Effector CD4-positive, alpha-beta T cell (primary cell): ENCODE data around the gene PCDHA11. TPM values are rescaled to one million over a fixed set of nuclear protein-coding genes. Genes with fewer than 3 reads are reported as not detected.
"Not testable (repeated sequence)": the region's sequence is repeated elsewhere in the genome, so short reads cannot be mapped to it uniquely, and the experiment has no call there.

ENCODE experiments used
- DNase-seq: peaks from one replicate; pipeline ENCODE4 v3.0.0-alpha.2; 2020
- total RNA-seq: gene quantifications from one replicate; lab custom pipeline; 2026; lab: John Stamatoyannopoulos, UW

The PCDHA11 gene, protein sequence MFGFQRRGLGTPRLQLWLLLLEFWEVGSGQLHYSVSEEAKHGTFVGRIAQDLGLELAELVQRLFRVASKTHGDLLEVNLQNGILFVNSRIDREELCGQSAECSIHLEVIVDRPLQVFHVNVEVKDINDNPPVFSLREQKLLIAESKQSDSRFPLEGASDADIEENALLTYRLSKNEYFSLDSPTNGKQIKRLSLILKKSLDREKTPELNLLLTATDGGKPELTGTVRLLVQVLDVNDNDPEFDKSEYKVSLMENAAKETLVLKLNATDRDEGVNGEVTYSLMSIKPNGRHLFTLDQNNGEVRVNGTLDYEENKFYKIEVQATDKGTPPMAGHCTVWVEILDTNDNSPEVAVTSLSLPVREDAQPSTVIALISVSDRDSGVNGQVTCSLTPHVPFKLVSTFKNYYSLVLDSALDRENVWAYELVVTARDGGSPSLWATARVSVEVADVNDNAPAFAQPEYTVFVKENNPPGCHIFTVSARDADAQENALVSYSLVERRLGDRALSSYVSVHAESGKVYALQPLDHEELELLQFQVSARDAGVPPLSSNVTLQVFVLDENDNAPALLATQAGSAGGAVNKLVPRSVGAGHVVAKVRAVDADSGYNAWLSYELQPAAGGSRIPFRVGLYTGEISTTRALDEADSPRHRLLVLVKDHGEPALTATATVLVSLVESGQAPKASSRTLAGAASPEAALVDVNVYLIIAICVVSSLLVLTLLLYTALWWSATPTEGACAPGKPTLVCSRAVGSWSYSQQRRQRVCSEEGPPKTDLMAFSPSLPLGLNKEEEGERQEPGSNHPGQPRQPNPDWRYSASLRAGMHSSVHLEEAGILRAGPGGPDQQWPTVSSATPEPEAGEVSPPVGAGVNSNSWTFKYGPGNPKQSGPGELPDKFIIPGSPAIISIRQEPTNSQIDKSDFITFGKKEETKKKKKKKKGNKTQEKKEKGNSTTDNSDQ
- total RNA-seq = not detected

DNA sequence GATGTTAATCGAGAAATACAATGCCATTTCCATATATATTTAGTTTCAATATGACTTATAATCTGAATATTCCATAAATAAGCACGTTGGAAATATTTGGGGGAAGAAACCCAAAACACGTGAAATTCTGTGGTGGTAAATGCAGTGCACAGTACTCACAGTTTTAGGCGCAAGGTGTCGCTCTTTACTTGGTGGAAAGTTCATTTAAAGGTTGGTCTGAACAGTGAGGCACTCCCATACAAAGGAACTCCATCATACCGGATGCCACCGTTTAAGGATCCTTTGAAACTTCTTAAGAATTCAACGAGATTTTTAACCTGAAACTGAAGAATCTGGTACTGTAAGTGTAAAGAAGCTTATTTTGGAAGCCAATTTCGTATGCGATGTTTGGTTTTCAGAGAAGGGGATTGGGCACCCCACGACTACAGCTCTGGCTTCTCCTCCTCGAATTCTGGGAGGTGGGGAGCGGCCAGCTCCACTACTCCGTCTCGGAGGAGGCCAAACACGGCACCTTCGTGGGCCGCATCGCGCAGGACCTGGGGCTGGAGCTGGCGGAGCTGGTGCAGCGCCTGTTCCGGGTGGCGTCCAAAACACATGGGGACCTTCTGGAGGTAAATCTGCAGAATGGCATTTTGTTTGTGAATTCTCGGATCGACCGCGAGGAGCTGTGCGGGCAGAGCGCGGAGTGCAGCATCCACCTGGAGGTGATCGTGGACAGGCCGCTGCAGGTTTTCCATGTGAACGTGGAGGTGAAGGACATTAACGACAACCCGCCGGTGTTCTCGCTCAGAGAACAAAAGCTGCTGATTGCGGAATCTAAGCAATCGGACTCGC lies at the start of gene PCDHA11:
TSS of gene PCDHA11 (plus strand) at position 237 of the 834 bp plus-strand sequence. CDS start at position 384, 147 bp downstream.
- DNase-seq = no peak

DNA sequence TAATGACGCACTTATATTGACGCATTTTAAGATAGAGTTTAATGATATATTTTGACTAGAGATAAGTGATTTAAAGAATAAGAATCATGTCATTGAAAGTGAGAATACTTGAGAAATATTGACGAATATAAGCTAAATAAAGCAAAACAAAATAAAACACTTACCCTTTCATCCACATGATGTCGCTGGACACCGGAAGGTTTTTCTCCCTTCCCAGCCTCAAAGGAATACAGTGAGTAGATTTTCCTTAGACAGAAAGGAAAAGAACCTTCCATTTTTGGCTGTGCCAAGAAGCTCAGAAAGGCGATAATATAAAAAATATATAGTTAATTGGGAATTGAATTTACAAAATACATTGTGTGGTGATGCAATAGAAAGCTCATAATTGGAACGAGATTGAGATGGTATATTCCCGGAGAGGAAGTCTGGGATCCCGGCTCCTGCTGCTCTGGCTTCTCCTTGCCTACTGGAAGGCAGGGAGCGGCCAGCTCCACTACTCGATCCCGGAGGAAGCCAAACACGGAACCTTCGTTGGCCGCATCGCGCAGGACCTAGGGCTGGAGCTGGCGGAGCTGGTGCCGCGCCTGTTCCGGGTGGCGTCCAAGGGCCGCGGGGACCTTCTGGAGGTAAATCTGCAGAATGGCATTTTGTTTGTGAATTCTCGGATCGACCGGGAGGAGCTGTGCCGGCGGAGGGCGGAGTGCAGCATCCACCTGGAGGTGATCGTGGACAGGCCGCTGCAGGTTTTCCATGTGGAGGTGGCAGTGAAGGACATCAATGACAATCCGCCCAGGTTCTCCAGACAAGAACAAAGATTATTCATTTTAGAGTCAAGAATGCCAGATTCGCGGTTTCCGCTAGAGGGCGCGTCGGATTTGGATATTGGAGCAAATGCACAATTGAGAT lies 47.1 kb upstream of the PCDHA11 start, which contains the start of gene PCDHA5:
TSS of gene PCDHA5 (plus strand) at position 239 of the 906 bp plus-strand sequence.
- no peak for DNase-seq

GRCh38 chr5:140822281-140822629 lies 46.5 kb upstream of the PCDHA11 start:
- DNase-seq = no peak

GRCh38 chr5:140822969-140823368 lies 45.8 kb upstream of the PCDHA11 start:
- not testable (repeated sequence) for DNase-seq

- DNase-seq = no peak
Measured at GRCh38 chr5:140823475-140823874, 45.3 kb upstream of the PCDHA11 start.

GRCh38 chr5:140827704-140828361 lies 40.9 kb upstream of the PCDHA11 start, which contains the start of gene PCDHA6:
Gene PCDHA6, plus strand, starts transcription at chr5:140827960. Its CDS starts 132 bp downstream, at chr5:140828092.
- no peak for DNase-seq

GRCh38 chr5:140828362-140828737 lies 40.4 kb upstream of the PCDHA11 start:
- DNase-seq = no peak

DNA sequence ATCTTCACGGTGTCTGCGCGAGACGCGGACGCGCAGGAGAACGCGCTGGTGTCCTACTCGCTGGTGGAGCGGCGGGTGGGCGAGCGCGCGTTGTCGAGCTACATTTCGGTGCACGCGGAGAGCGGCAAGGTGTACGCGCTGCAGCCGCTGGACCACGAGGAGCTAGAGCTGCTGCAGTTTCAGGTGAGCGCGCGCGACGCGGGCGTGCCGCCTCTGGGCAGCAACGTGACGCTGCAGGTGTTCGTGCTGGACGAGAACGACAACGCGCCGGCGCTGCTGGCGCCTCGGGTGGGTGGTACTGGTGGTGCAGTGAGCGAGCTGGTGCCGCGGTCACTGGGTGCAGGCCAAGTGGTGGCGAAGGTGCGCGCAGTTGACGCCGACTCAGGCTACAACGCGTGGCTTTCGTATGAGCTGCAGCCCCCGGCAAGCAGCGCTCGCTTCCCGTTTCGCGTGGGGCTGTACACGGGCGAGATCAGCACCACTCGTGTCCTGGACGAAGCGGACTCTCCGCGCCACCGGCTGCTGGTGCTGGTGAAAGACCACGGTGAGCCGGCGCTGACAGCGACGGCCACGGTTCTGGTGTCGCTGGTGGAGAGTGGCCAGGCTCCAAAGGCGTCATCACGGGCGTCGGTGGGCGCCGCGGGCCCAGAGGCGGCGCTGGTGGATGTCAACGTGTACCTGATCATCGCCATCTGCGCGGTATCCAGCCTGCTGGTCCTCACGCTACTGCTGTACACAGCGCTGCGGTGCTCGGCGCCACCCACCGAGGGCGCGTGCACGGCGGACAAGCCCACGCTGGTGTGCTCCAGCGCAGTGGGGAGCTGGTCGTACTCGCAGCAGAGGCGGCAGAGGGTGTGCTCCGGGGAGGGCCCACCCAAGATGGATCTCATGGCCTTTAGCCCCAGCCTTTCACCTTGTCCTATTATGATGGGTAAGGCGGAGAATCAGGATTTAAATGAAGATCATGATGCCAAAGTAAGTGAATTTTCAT lies 39.0 kb upstream of the PCDHA11 start:
- not testable (repeated sequence) for DNase-seq

DNA sequence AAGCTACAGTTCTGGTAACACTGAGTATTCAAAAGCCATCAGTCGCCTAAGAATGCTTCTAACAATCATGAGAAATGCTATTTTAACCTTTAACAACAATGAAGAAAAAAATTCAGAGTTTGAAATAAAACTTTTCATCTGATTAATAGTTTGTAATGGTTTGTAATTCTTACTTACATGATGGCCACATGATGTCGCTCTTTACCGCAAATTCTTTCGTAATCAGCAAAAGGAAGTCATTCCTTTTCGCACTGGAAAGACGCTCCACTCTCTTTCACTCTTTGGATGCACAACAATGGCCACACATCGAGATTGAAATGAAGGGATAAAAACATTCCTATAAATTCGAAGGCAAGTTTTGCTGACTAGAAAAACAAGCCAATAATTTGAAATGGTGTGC lies 34.8 kb upstream of the PCDHA11 start, which contains the start of gene PCDHA7:
TSS of gene PCDHA7 (plus strand) at position 277 of the 400 bp plus-strand sequence. CDS start at position 392, 115 bp downstream.
- no peak for DNase-seq

DNA sequence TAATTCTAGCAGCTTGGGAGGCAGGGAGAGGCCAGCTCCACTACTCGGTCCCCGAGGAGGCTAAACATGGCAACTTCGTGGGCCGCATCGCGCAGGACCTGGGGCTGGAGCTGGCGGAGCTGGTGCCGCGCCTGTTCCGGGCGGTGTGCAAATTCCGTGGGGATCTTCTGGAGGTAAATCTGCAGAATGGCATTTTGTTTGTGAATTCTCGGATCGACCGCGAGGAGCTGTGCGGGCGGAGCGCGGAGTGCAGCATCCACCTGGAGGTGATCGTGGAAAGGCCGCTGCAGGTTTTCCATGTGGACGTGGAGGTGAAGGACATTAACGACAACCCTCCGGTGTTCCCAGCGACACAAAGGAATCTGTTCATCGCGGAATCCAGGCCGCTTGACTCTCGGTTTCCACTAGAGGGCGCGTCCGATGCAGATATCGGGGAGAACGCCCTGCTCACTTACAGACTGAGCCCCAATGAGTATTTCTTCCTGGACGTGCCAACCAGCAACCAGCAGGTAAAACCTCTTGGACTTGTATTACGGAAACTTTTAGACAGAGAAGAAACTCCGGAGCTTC lies 34.2 kb upstream of the PCDHA11 start:
- DNase-seq = not testable (repeated sequence)

GRCh38 chr5:140835622-140836510 lies 32.9 kb upstream of the PCDHA11 start:
- no peak for DNase-seq

DNA sequence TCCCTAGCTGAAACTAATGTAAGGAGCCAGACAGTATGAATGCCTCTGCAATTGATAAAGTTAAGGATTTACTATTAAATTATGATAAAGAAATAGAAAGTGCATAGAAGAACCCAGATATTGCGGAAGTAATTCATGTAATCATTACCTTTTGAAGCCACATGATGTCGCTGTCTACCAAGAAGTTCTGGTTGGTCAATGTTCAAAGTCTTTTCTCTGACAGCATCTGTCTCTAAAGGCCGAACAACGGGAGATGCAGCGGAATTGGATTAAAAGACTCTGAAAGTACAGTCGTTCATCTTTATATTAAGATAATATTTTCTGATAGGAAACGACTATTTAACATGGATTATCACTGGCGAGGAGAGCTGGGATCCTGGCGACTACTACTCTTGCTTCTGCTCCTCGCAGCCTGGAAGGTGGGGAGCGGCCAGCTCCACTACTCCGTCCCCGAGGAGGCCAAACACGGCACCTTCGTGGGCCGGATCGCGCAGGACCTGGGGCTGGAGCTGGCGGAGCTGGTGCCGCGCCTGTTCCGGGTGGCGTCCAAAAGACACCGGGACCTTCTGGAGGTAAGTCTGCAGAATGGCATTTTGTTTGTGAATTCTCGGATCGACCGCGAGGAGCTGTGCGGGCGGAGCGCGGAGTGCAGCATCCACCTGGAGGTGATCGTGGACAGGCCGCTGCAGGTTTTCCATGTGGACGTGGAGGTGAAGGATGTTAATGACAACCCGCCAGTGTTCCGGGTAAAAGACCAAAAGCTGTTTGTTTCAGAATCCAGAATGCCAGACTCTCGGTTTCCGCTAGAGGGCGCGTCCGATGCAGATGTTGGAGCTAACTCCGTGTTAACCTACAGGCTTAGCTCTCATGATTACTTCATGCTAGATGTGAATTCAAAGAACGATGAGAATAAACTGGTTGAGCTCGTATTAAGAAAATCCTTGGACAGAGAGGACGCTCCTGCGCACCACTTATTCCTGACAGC lies 27.5 kb upstream of the PCDHA11 start, which contains the start of gene PCDHA8:
TSS of gene PCDHA8 (plus strand) at position 210 of the 985 bp plus-strand sequence. CDS start at position 345, 135 bp downstream.
- DNase-seq = no peak

GRCh38 chr5:140842798-140843733 lies 25.7 kb upstream of the PCDHA11 start:
- no peak for DNase-seq

DNA sequence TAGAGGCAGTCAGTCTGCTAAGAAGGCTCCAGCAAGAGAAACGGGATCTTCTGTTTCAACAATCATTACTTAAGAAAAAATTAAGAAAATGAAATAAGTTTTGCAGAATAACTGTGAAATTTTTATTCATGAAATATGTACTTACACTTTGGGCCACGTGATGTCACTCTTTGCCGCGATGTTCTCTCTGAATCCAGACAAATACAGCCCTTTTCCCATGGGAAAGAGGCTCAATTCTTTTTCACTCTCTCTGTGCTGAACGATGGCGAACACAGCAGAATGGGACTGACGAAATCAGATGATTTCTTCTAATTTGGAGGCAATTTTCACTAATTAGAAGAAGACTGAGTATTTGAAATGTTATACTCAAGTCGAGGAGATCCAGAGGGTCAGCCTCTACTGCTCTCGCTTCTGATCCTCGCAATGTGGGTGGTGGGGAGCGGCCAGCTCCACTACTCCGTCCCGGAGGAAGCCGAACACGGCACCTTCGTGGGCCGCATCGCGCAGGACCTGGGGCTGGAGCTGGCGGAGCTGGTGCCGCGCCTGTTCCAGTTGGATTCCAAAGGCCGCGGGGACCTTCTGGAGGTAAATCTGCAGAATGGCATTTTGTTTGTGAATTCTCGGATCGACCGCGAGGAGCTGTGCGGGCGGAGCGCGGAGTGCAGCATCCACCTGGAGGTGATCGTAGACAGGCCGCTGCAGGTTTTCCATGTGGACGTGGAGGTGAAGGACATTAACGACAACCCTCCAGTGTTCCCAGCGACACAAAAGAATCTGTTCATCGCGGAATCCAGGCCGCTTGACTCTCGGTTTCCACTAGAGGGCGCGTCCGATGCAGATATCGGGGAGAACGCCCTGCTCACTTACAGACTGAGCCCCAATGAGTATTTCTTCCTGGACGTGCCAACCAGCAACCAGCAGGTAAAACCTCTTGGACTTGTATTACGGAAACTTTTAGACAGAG lies 20.3 kb upstream of the PCDHA11 start, which contains the start of gene PCDHA9:
TSS of gene PCDHA9 (plus strand) at position 244 of the 964 bp plus-strand sequence. CDS start at position 358, 114 bp downstream.
- DNase-seq = not testable (repeated sequence)
